GM23338 (cell line): Measurements from ENCODE around the gene PALLD. TPM values are rescaled to one million over a fixed set of nuclear protein-coding genes. Genes with fewer than 3 reads are reported as not detected.

Source experiments
- ATAC-seq: fragments of 200-7000 bp; cut with Tn5 transposase; 3 replicates; pipeline ENCODE4 v1.9.1; 2020
- DNase-seq: peaks from one replicate; pipeline ENCODE4 v3.0.0-alpha.2; 2015; ENCODE audit warnings: low spot score
- H2AFZ ChIP-seq: fragments of 200-600 bp; sonication (generic); 2 replicates; pipeline ENCODE4 v1.8.0; 2016; ENCODE audit warnings: antibody characterized with exemption, mild to moderate bottlenecking, moderate library complexity
- H3F3A ChIP-seq: fragments of 200-600 bp; sonication (generic); replicated peaks from 2 replicates; pipeline ENCODE4 v1.8.0; 2017; ENCODE audit warnings: antibody characterized with exemption, mixed run types, low read depth
- H3K27ac ChIP-seq: fragments of 200-600 bp; sonication (generic); 2 replicates; pipeline ENCODE4 v1.6.1; 2016; ENCODE audit warnings: low read depth
- H3K27me3 ChIP-seq: fragments of 200-600 bp; sonication (generic); 2 replicates; pipeline ENCODE4 v1.8.0; 2016; ENCODE audit warnings: mild to moderate bottlenecking, mixed run types, moderate library complexity; ENCODE audit not compliant: insufficient read depth
- H3K36me3 ChIP-seq: fragments of 200-600 bp; sonication (generic); 2 replicates; pipeline ENCODE4 v1.8.0; 2016; ENCODE audit warnings: mild to moderate bottlenecking; ENCODE audit not compliant: insufficient read depth
- H3K4me1 ChIP-seq: fragments of 200-600 bp; sonication (generic); 2 replicates; pipeline ENCODE4 v1.8.0; 2016; ENCODE audit warnings: mild to moderate bottlenecking, moderate library complexity; ENCODE audit not compliant: insufficient read depth
- H3K4me2 ChIP-seq: fragments of 200-600 bp; sonication (generic); 2 replicates; pipeline ENCODE4 v1.7.1; 2017; ENCODE audit warnings: mixed run types
- H3K4me3 ChIP-seq: fragments of 200-600 bp; sonication (generic); 2 replicates; pipeline ENCODE4 v1.6.1; 2016; ENCODE audit warnings: mixed run types
- H3K79me2 ChIP-seq: fragments of 200-600 bp; sonication (generic); replicated peaks from 2 replicates; pipeline ENCODE4 v1.8.0; 2017; ENCODE audit warnings: mild to moderate bottlenecking; ENCODE audit not compliant: insufficient read depth
- H3K9me2 ChIP-seq: fragments of 200-600 bp; sonication (generic); 2 replicates; pipeline ENCODE4 v1.8.0; 2017; ENCODE audit not compliant: insufficient read depth
- H4K20me1 ChIP-seq: fragments of 200-600 bp; sonication (generic); replicated peaks from 2 replicates; pipeline ENCODE4 v1.8.0; 2017; ENCODE audit warnings: mild to moderate bottlenecking; ENCODE audit not compliant: insufficient read depth
- H3K27ac Mint-ChIP-seq: 2 replicates; pipeline ENCODE4 v1.8.0; 2020; ENCODE audit warnings: inconsistent platforms, mild to moderate bottlenecking, moderate library complexity, mixed read lengths
- H3K27me3 Mint-ChIP-seq: 3 replicates; pipeline ENCODE4 v1.8.0; 2022; ENCODE audit warnings: low read depth, mild to moderate bottlenecking, moderate library complexity, mixed read lengths, inconsistent platforms; ENCODE audit not compliant: insufficient read depth, poor library complexity
- H3K36me3 Mint-ChIP-seq: 3 replicates; pipeline ENCODE4 v1.8.0; 2021; ENCODE audit warnings: low read depth, mild to moderate bottlenecking, inconsistent platforms, moderate library complexity, mixed read lengths
- H3K4me1 Mint-ChIP-seq: 3 replicates; pipeline ENCODE4 v1.8.0; 2020; ENCODE audit warnings: mild to moderate bottlenecking, inconsistent platforms, mixed read lengths
- H3K4me3 Mint-ChIP-seq: 3 replicates; pipeline ENCODE4 v1.8.0; 2021; ENCODE audit warnings: moderate library complexity, mild to moderate bottlenecking, inconsistent platforms, mixed read lengths
- H3K9me3 Mint-ChIP-seq: 3 replicates; pipeline ENCODE4 v1.8.0; 2020; ENCODE audit warnings: moderate library complexity, mild to moderate bottlenecking, inconsistent platforms, mixed read lengths
- CREB1 ChIP-seq: fragments of 250-450 bp; sonication (Bioruptor Pico); IDR thresholded peaks from 2 replicates; pipeline ENCODE4 v1.5.0; 2020; ENCODE audit warnings: low read depth, mild to moderate bottlenecking, moderate library complexity
- EZH2 ChIP-seq: fragments of 200-600 bp; sonication (generic); IDR thresholded peaks from one replicate; pipeline ENCODE4 v1.8.0; 2017; ENCODE audit warnings: antibody characterized with exemption, mild to moderate bottlenecking, low read depth; ENCODE audit not compliant: unreplicated experiment
- EZH2phosphoT487 ChIP-seq: fragments of 200-600 bp; sonication (generic); IDR thresholded peaks from one replicate; pipeline ENCODE4 v1.8.1; 2018; ENCODE audit warnings: antibody characterized with exemption; ENCODE audit not compliant: unreplicated experiment
- JUNB ChIP-seq: IDR thresholded peaks from one replicate; pipeline ENCODE4 v1.6.1; 2016; ENCODE audit warnings: antibody characterized with exemption; ENCODE audit not compliant: unreplicated experiment
- POLR2AphosphoS5 ChIP-seq: IDR thresholded peaks from 2 replicates; pipeline ENCODE4 v1.6.1; 2016; ENCODE audit warnings: antibody characterized with exemption, low read depth
- STAT1 ChIP-seq: IDR thresholded peaks from one replicate; pipeline ENCODE4 v1.6.1; 2016; ENCODE audit warnings: antibody characterized with exemption; ENCODE audit not compliant: unreplicated experiment
- polyA plus RNA-seq: library from polyadenylated mRNA; unstranded; fragments of >200 nt; fragmentation: Nextera tagmentation; extraction: Ambion mirVana; gene quantifications from 2 replicates; pipeline ENCODE4 v1.2.1, GENCODE V29; 2016
- total RNA-seq: library from RNA; depleted of rRNA; stranded (reverse); fragments of >200 nt; shearing (Covaris generic); gene quantifications from 2 replicates; pipeline ENCODE4 v1.2.3, GENCODE V29; 2014
- TF ChIP-seq, protein P1 (sequence below): IDR thresholded peaks from 2 replicates; pipeline ENCODE4 v1.6.1; 2016; ENCODE audit warnings: antibody characterized with exemption
- TF ChIP-seq, protein P2 (sequence below): fragments of 250-450 bp; sonication (Bioruptor Pico); IDR thresholded peaks from 2 replicates; pipeline ENCODE4 v1.5.0; 2020; ENCODE audit warnings: mild to moderate bottlenecking, moderate library complexity
- TF ChIP-seq, protein P3 (sequence below): IDR thresholded peaks from one replicate; pipeline ENCODE4 v1.6.1; 2018; ENCODE audit warnings: antibody characterized with exemption; ENCODE audit not compliant: unreplicated experiment
- TF ChIP-seq, protein P4 (sequence below), 2 experiments: fragments of 200-600 bp in 1 of 2; sonication (generic) in 1 of 2; conservative IDR thresholded peaks; 2 replicates each; pipeline versions ENCODE4 v1.5.1 to v1.6.1; 2016 to 2017; ENCODE audit warnings: antibody characterized with exemption in 2 of 2, low read depth in 2 of 2, mild to moderate bottlenecking in 2 of 2, moderate library complexity in 1 of 2

PALLD gene
- total and polyA plus RNA-seq, 2 experiments from 2014 or later = 13.1 to 30.2 TPM

DNA sequence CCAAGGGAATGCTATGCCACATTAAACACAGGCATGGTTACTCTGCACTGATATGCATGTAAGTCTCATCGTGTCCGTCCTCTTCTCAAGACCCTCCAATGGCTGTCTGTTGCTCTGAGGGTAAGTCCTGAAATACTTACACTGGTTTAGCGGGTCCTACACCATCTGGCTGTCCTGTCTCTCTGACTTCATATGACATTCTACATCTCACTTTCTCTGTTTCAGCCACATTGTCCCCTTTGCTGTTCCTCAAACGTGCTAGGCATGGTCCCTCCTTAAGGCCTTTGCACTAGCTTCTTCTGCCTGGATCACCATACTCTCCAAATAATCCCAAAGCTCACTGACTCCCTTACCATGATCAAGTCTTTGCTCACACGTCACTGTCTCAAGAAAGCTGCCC, 131.4 kb downstream of the PALLD start:
- TF ChIP-seq POLR2AphosphoS5 = no peak
- TF ChIP-seq, protein P1, sequence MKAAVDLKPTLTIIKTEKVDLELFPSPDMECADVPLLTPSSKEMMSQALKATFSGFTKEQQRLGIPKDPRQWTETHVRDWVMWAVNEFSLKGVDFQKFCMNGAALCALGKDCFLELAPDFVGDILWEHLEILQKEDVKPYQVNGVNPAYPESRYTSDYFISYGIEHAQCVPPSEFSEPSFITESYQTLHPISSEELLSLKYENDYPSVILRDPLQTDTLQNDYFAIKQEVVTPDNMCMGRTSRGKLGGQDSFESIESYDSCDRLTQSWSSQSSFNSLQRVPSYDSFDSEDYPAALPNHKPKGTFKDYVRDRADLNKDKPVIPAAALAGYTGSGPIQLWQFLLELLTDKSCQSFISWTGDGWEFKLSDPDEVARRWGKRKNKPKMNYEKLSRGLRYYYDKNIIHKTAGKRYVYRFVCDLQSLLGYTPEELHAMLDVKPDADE = no peak
- no peak for TF ChIP-seq EZH2phosphoT487
- no peak for TF ChIP-seq STAT1
- TF ChIP-seq CREB1 (CRISPR knock-in tag) = no peak
- TF ChIP-seq, protein P2, sequence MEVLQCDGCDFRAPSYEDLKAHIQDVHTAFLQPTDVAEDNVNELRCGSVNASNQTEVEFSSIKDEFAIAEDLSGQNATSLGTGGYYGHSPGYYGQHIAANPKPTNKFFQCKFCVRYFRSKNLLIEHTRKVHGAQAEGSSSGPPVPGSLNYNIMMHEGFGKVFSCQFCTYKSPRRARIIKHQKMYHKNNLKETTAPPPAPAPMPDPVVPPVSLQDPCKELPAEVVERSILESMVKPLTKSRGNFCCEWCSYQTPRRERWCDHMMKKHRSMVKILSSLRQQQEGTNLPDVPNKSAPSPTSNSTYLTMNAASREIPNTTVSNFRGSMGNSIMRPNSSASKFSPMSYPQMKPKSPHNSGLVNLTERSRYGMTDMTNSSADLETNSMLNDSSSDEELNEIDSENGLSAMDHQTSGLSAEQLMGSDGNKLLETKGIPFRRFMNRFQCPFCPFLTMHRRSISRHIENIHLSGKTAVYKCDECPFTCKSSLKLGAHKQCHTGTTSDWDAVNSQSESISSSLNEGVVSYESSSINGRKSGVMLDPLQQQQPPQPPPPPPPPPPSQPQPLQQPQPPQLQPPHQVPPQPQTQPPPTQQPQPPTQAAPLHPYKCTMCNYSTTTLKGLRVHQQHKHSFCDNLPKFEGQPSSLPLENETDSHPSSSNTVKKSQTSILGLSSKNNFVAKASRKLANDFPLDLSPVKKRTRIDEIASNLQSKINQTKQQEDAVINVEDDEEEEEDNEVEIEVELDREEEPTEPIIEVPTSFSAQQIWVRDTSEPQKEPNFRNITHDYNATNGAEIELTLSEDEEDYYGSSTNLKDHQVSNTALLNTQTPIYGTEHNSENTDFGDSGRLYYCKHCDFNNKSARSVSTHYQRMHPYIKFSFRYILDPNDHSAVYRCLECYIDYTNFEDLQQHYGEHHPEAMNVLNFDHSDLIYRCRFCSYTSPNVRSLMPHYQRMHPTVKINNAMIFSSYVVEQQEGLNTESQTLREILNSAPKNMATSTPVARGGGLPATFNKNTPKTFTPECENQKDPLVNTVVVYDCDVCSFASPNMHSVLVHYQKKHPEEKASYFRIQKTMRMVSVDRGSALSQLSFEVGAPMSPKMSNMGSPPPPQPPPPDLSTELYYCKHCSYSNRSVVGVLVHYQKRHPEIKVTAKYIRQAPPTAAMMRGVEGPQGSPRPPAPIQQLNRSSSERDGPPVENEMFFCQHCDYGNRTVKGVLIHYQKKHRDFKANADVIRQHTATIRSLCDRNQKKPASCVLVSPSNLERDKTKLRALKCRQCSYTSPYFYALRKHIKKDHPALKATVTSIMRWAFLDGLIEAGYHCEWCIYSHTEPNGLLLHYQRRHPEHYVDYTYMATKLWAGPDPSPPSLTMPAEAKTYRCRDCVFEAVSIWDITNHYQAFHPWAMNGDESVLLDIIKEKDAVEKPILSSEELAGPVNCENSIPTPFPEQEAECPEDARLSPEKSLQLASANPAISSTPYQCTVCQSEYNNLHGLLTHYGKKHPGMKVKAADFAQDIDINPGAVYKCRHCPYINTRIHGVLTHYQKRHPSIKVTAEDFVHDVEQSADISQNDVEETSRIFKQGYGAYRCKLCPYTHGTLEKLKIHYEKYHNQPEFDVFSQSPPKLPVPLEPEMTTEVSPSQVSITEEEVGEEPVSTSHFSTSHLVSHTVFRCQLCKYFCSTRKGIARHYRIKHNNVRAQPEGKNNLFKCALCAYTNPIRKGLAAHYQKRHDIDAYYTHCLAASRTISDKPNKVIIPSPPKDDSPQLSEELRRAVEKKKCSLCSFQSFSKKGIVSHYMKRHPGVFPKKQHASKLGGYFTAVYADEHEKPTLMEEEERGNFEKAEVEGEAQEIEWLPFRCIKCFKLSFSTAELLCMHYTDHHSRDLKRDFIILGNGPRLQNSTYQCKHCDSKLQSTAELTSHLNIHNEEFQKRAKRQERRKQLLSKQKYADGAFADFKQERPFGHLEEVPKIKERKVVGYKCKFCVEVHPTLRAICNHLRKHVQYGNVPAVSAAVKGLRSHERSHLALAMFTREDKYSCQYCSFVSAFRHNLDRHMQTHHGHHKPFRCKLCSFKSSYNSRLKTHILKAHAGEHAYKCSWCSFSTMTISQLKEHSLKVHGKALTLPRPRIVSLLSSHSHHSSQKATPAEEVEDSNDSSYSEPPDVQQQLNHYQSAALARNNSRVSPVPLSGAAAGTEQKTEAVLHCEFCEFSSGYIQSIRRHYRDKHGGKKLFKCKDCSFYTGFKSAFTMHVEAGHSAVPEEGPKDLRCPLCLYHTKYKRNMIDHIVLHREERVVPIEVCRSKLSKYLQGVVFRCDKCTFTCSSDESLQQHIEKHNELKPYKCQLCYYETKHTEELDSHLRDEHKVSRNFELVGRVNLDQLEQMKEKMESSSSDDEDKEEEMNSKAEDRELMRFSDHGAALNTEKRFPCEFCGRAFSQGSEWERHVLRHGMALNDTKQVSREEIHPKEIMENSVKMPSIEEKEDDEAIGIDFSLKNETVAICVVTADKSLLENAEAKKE (CRISPR knock-in tag) = no peak
- no peak for TF ChIP-seq JUNB
- TF ChIP-seq, protein P3, sequence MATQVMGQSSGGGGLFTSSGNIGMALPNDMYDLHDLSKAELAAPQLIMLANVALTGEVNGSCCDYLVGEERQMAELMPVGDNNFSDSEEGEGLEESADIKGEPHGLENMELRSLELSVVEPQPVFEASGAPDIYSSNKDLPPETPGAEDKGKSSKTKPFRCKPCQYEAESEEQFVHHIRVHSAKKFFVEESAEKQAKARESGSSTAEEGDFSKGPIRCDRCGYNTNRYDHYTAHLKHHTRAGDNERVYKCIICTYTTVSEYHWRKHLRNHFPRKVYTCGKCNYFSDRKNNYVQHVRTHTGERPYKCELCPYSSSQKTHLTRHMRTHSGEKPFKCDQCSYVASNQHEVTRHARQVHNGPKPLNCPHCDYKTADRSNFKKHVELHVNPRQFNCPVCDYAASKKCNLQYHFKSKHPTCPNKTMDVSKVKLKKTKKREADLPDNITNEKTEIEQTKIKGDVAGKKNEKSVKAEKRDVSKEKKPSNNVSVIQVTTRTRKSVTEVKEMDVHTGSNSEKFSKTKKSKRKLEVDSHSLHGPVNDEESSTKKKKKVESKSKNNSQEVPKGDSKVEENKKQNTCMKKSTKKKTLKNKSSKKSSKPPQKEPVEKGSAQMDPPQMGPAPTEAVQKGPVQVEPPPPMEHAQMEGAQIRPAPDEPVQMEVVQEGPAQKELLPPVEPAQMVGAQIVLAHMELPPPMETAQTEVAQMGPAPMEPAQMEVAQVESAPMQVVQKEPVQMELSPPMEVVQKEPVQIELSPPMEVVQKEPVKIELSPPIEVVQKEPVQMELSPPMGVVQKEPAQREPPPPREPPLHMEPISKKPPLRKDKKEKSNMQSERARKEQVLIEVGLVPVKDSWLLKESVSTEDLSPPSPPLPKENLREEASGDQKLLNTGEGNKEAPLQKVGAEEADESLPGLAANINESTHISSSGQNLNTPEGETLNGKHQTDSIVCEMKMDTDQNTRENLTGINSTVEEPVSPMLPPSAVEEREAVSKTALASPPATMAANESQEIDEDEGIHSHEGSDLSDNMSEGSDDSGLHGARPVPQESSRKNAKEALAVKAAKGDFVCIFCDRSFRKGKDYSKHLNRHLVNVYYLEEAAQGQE = no peak
- TF ChIP-seq, protein P4, sequence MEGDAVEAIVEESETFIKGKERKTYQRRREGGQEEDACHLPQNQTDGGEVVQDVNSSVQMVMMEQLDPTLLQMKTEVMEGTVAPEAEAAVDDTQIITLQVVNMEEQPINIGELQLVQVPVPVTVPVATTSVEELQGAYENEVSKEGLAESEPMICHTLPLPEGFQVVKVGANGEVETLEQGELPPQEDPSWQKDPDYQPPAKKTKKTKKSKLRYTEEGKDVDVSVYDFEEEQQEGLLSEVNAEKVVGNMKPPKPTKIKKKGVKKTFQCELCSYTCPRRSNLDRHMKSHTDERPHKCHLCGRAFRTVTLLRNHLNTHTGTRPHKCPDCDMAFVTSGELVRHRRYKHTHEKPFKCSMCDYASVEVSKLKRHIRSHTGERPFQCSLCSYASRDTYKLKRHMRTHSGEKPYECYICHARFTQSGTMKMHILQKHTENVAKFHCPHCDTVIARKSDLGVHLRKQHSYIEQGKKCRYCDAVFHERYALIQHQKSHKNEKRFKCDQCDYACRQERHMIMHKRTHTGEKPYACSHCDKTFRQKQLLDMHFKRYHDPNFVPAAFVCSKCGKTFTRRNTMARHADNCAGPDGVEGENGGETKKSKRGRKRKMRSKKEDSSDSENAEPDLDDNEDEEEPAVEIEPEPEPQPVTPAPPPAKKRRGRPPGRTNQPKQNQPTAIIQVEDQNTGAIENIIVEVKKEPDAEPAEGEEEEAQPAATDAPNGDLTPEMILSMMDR (conservative IDR thresholded peaks at IDR 0.05; ENCODE audit: low read depth in 2 of 2) = no peak
- no peak for TF ChIP-seq EZH2
- H3K4me1 ChIP-seq = peaks cover 21% of the 10 kb centered on the region
- Mint-ChIP-seq H3K4me1 (peaks cover 34% of the 10 kb centered on the region), H3K27me3 (peaks cover 9% of the 10 kb centered on the region), H3K36me3 (no peaks in the 10 kb centered on the region), H3K27ac (no peak overlapping the region), H3K9me3 (no peaks in the 10 kb centered on the region; the same call in 2 of the 3 replicates), H3K4me3 (no peak overlapping the region)
- H2AFZ ChIP-seq = no peak overlapping the region
- H4K20me1 ChIP-seq = no peaks in the 10 kb centered on the region
- H3F3A ChIP-seq = peaks cover 3% of the 10 kb centered on the region; the same call in 1 of the 2 replicates
- DNase-seq (no peak), ATAC-seq (no peak)
- H3K27ac ChIP-seq = no peak overlapping the region
- H3K9me2 ChIP-seq = no peaks in the 10 kb centered on the region
- H3K79me2 ChIP-seq = no peaks in the 10 kb centered on the region
- no peak overlapping the region for H3K4me3 ChIP-seq
- no peak overlapping the region for H3K4me2 ChIP-seq
- no peaks in the 10 kb centered on the region for H3K36me3 ChIP-seq
- peaks cover 23% of the 10 kb centered on the region for H3K27me3 ChIP-seq
